NCI-H446 (cell line): ENCODE data around the gene ARID4A.
"Not testable (repeated sequence)": the region's sequence is repeated elsewhere in the genome, so short reads cannot be mapped to it uniquely, and the experiment has no call there.

Experiments
- DNase-seq, 2 experiments: peaks; one replicate each; lab custom pipeline; 2025; lab: John Stamatoyannopoulos, UW

Gene ARID4A

GRCh38 chr14:58356268-58356667 lies 57.9 kb downstream of the ARID4A start:
- DNase-seq, result no peak

- not testable (repeated sequence) for DNase-seq
These were observed 63.9 kb downstream of the ARID4A start for GRCh38 chr14:58362272-58362671.

- DNase-seq, result peak in 1 of 2 experiments; percentile 12
These were observed 64.5 kb downstream of the ARID4A start for GRCh38 chr14:58362798-58363412.

- no peak for DNase-seq
These were observed 66.0 kb downstream of the ARID4A start for GRCh38 chr14:58364316-58364715.

- no peak for DNase-seq
These were observed 68.9 kb downstream of the ARID4A start for GRCh38 chr14:58367296-58367695.

GRCh38 chr14:58368956-58369355 lies 70.6 kb downstream of the ARID4A start:
- no peak for DNase-seq

GRCh38 chr14:58376791-58377190 lies 78.4 kb downstream of the ARID4A start:
- DNase-seq, result no peak

GRCh38 chr14:58390830-58391229 lies 92.5 kb downstream of the ARID4A start:
- DNase-seq, result no peak

GRCh38 chr14:58395562-58395811 lies 97.1 kb downstream of the ARID4A start:
- no peak for DNase-seq

- no peak for DNase-seq
These were observed 97.7 kb downstream of the ARID4A start, which contains the start of gene TOMM20L for GRCh38 chr14:58395812-58396788. TSS of gene TOMM20L (plus strand) at chr14:58395930. CDS start at chr14:58395958, 28 bp downstream.

- DNase-seq, result no peak
These were observed 98.8 kb downstream of the ARID4A start for GRCh38 chr14:58397156-58397555.

GRCh38 chr14:58398495-58398894 lies 100.1 kb downstream of the ARID4A start:
- DNase-seq, result no peak

- no peak for DNase-seq
These were observed 100.5 kb downstream of the ARID4A start for GRCh38 chr14:58398895-58399294.

GRCh38 chr14:58401587-58401986 lies 103.2 kb downstream of the ARID4A start:
- no peak for DNase-seq

- DNase-seq, result no peak
These were observed 110.4 kb downstream of the ARID4A start for GRCh38 chr14:58408681-58409215.

GRCh38 chr14:58414845-58415244 lies 116.5 kb downstream of the ARID4A start:
- DNase-seq, result no peak

- no peak for DNase-seq
These were observed 117.5 kb downstream of the ARID4A start for GRCh38 chr14:58415636-58416547.

- DNase-seq, result not testable (repeated sequence)
These were observed 118.6 kb downstream of the ARID4A start for GRCh38 chr14:58416934-58417333.
